Cardiac septum (tissue), 1 donor: ENCODE results near the gene PSMD5. TPM values are rescaled to one million over a fixed set of nuclear protein-coding genes. Genes with fewer than 3 reads are reported as not detected.
"Not testable (repeated sequence)": the region's sequence is repeated elsewhere in the genome, so short reads cannot be mapped to it uniquely, and the experiment has no call there.

Source experiments
- DNase-seq: peaks from one replicate; pipeline ENCODE4 v3.0.0-alpha.2; 2020; ENCODE audit warnings: low spot score
- intact Hi-C: fragments of 100-400 bp; cut with DNase I; formaldehyde crosslinking; loops from one replicate; pipeline ENCODE4 v1.14.0; 2022
- total RNA-seq: library from RNA; stranded (reverse); fragmentation: NEBNext Ultra II Directional; extraction: Animal tissue kit (Norgen Biotek cat#: 25700); gene quantifications from one replicate; pipeline ENCODE4 v1.2.1, GENCODE V29; 2021
- donor health status: DM: no; HTN: no; CAD: no.

The PSMD5 gene
- total RNA-seq, 1 donor from 2014 or later, result 13.5 TPM

GRCh38 chr9:120832807-120833206 is 9.9 kb downstream of the PSMD5 start:
- no peak for DNase-seq
- intact Hi-C loops, result no loop called here

- DNase-seq, result no peak
- intact Hi-C loops, result no loop called here
These were observed 11.9 kb downstream of the PSMD5 start for GRCh38 chr9:120830865-120831264.

- no peak for DNase-seq
- intact Hi-C loops, result no loop called here
These were observed 12.6 kb downstream of the PSMD5 start for GRCh38 chr9:120830151-120830550.

GRCh38 chr9:120829650-120830049 is 13.1 kb downstream of the PSMD5 start:
- DNase-seq, result no peak
- intact Hi-C loops, result no loop called here

GRCh38 chr9:120820095-120820494 is 22.6 kb downstream of the PSMD5 start:
- DNase-seq, result no peak
- intact Hi-C loops, result no loop called here

- intact Hi-C loops, result no loop called here
- DNase-seq, result no peak
These were observed 24.1 kb downstream of the PSMD5 start for GRCh38 chr9:120818595-120818994.

GRCh38 chr9:120815075-120815474 is 27.6 kb downstream of the PSMD5 start:
- no peak for DNase-seq
- intact Hi-C loops, result no loop called here

- DNase-seq, result no peak
- intact Hi-C loops, result no loop called here
These were observed 33.8 kb downstream of the PSMD5 start for GRCh38 chr9:120808931-120809330.

- intact Hi-C loops, result no loop called here
- no peak for DNase-seq
These were observed 34.9 kb downstream of the PSMD5 start for GRCh38 chr9:120807607-120808379.

GRCh38 chr9:120804784-120805363 is 37.8 kb downstream of the PSMD5 start:
- DNase-seq, intact Hi-C loops: not testable (repeated sequence)

GRCh38 chr9:120801441-120801840 is 41.3 kb downstream of the PSMD5 start:
- intact Hi-C loops, result no loop called here
- DNase-seq, result no peak

GRCh38 chr9:120792898-120793765 is 49.6 kb downstream of the PSMD5 start, which contains the start of gene FBXW2:
Gene FBXW2 (minus strand): TSS chr9:120793416. CDS start chr9:120788258, 5,158 bp downstream.
- intact Hi-C loops, result loop anchor here (5.0 kb wide), 3 partner anchors 49 to 139 kb away; partner anchors contain the start of gene PSMD5
- DNase-seq, result peak; percentile 97

- intact Hi-C loops, result loop anchor here (5.0 kb wide), 3 partner anchors 51 to 141 kb away; partner anchors contain the start of gene PSMD5
- DNase-seq, result no peak
These were observed 51.6 kb downstream of the PSMD5 start for GRCh38 chr9:120791161-120791560.

- no peak for DNase-seq
- intact Hi-C loops, result no loop called here
These were observed 54.8 kb downstream of the PSMD5 start for GRCh38 chr9:120787933-120788332.

- intact Hi-C loops, result no loop called here
- DNase-seq, result no peak
These were observed 59.1 kb downstream of the PSMD5 start for GRCh38 chr9:120783602-120784047.

GRCh38 chr9:120781236-120781635 is 61.5 kb downstream of the PSMD5 start:
- intact Hi-C loops, result no loop called here
- no peak for DNase-seq

GRCh38 chr9:120780367-120780766 is 62.4 kb downstream of the PSMD5 start:
- intact Hi-C loops, result no loop called here
- no peak for DNase-seq

- intact Hi-C loops, result no loop called here
- DNase-seq, result no peak
These were observed 63.5 kb downstream of the PSMD5 start for GRCh38 chr9:120779227-120779626.

- intact Hi-C loops, result no loop called here
- DNase-seq, result no peak
These were observed 64.0 kb downstream of the PSMD5 start for GRCh38 chr9:120778758-120779157.

GRCh38 chr9:120777229-120777628 is 65.5 kb downstream of the PSMD5 start:
- DNase-seq, result no peak
- intact Hi-C loops, result no loop called here
